ENCODE data around the gene ALOX5. TPM values are rescaled to one million over a fixed set of nuclear protein-coding genes. Genes with fewer than 3 reads are reported as not detected.

The ALOX5 gene
- total and polyA plus RNA-seq, 2 of the 4 experiments (the other 2 are of a cell fraction) = not detected

DNA sequence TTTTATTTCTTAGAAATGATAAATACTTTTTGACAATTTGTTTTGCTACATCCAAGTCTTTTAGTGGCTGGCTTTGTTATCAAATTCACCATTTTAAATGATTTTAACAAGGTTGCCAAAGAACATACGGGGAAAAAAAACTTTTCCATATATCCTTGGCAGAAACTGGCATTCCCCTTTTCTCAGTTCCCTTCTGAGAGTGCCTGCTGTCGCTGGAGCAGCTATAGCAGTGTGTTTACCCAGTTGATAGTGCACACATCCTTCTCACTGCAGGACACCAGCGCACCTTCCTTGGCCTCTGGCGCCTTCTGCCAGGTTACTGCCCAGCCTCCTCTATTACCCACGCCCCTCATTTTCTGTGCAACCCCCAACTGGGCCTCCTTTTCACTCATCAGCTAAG, 94.1 kb downstream of the ALOX5 start:
- DNase-seq (no peak), ATAC-seq (ENCODE audit: low read depth) (no peak)
- intact Hi-C loops (cut with micrococcal nuclease) = loop anchor here (5.0 to 10.0 kb wide), 4 partner anchors 231 to 557 kb away; partner anchors contain the start of genes WASHC2C and ZNF22
- no peak overlapping the region for H3K18ac ChIP-seq (ENCODE audit: low read depth, low read length)
- ChIA-PET POLR2A (ENCODE audit: unreplicated experiment) (no interaction called here), CTCF (no interaction called here)
- H3K4me3 ChIP-seq (ENCODE audit: insufficient read depth, low read depth, low read length) = no peak overlapping the region
- H2AFZ ChIP-seq (replicated peaks; ENCODE audit: low read length, poor library complexity) = no peak overlapping the region
- no peak overlapping the region for H2BK20ac ChIP-seq (ENCODE audit: low read depth, low read length)
- in situ Hi-C loops (cut with MboI; ENCODE audit: low sequenced_read_pairs) = loop anchor here (10.0 kb wide), 2 partner anchors 207 to 247 kb away; partner anchors contain the start of gene ZFAND4
- H3K56ac ChIP-seq (ENCODE audit: extremely low read depth, insufficient read depth, low read length) = no peak overlapping the region
- no peak overlapping the region for H3K4ac ChIP-seq (ENCODE audit: low read depth, low read length)
- H2AK9ac ChIP-seq (replicated peaks; ENCODE audit: low read depth, low read length, poor library complexity) = no peak overlapping the region
- H3K14ac ChIP-seq (replicated peaks; ENCODE audit: low read depth, low read length) = no peak overlapping the region
- no peak for TF ChIP-seq RCOR1 (IDR thresholded peaks at IDR 0.05; ENCODE audit: insufficient replicate concordance, low read length)
- no peak for TF ChIP-seq RFX5 (IDR thresholded peaks at IDR 0.05; ENCODE audit: low read depth, low read length)
- TF ChIP-seq CEBPB (IDR thresholded peaks at IDR 0.05; ENCODE audit: low read depth, low read length) = no peak
- no peak for TF ChIP-seq USF2 (IDR thresholded peaks at IDR 0.05; ENCODE audit: low read depth, low read length)
- TF ChIP-seq MAFK (IDR thresholded peaks at IDR 0.05; ENCODE audit: low read depth, low read length) = no peak
- no peak for TF ChIP-seq MAZ (IDR thresholded peaks at IDR 0.05; ENCODE audit: borderline replicate concordance, low read depth, low read length)
- no peak for TF ChIP-seq BHLHE40 (IDR thresholded peaks at IDR 0.05; ENCODE audit: low read depth, low read length)
- TF ChIP-seq, protein P1, sequence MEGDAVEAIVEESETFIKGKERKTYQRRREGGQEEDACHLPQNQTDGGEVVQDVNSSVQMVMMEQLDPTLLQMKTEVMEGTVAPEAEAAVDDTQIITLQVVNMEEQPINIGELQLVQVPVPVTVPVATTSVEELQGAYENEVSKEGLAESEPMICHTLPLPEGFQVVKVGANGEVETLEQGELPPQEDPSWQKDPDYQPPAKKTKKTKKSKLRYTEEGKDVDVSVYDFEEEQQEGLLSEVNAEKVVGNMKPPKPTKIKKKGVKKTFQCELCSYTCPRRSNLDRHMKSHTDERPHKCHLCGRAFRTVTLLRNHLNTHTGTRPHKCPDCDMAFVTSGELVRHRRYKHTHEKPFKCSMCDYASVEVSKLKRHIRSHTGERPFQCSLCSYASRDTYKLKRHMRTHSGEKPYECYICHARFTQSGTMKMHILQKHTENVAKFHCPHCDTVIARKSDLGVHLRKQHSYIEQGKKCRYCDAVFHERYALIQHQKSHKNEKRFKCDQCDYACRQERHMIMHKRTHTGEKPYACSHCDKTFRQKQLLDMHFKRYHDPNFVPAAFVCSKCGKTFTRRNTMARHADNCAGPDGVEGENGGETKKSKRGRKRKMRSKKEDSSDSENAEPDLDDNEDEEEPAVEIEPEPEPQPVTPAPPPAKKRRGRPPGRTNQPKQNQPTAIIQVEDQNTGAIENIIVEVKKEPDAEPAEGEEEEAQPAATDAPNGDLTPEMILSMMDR (conservative IDR thresholded peaks at IDR 0.05; ENCODE audit: low read depth, low read length) = no peak
- TF ChIP-seq ELK1 (IDR thresholded peaks at IDR 0.05; ENCODE audit: borderline replicate concordance, low read depth, low read length) = no peak
- TF ChIP-seq POLR2A (IDR thresholded peaks at IDR 0.05; ENCODE audit: low read depth, low read length) = no peak
- no peak for TF ChIP-seq FOS (IDR thresholded peaks at IDR 0.05; ENCODE audit: low read depth, low read length)
- TF ChIP-seq NFE2L2 (IDR thresholded peaks at IDR 0.05; ENCODE audit: low read depth, low read length) = no peak
- no peak for TF ChIP-seq MXI1 (IDR thresholded peaks at IDR 0.05; ENCODE audit: borderline replicate concordance, low read depth, low read length)
- no peak for TF ChIP-seq RAD21 (IDR thresholded peaks at IDR 0.05; ENCODE audit: low read length)
- no peak overlapping the region for H2BK5ac ChIP-seq (ENCODE audit: low read depth, low read length, poor library complexity, severe bottlenecking)
- no peak overlapping the region for H3K4me2 ChIP-seq (ENCODE audit: low read depth, low read length)
- dilution Hi-C loops (cut with HindIII; ENCODE audit: low sequenced_read_pairs, unreplicated experiment) = no loop called here
- H3K9me1 ChIP-seq (ENCODE audit: insufficient read depth, low read length) = peaks cover 8% of the 10 kb centered on the region
- H3K27me3 ChIP-seq (ENCODE audit: control insufficient read depth, insufficient read depth, low read length) = no peaks in the 10 kb centered on the region
- no peak overlapping the region for H2BK15ac ChIP-seq (ENCODE audit: low read depth, low read length)
- peaks cover 5% of the 10 kb centered on the region for H4K20me1 ChIP-seq (ENCODE audit: insufficient read depth, low read length)
- H4K91ac ChIP-seq (ENCODE audit: insufficient read depth, low read depth, low read length) = no peak overlapping the region
- WGBS, 2 experiments (ENCODE audit: extremely low coverage in 2 of 2, insufficient read length in 1 of 2) = 80% methylated on average over 2 of the region's 5 CpGs; no CpG with 5 or more reads in 1 of the 2 experiments
- H3K23ac ChIP-seq (ENCODE audit: low read depth, low read length) = no peak overlapping the region
- no peak overlapping the region for H3K9ac ChIP-seq (ENCODE audit: low read depth, low read length)
- H4K5ac ChIP-seq (ENCODE audit: low read depth, low read length) = no peak overlapping the region
- H3K27ac ChIP-seq (ENCODE audit: insufficient read depth, low read length) = no peak overlapping the region
- no peak overlapping the region for H4K8ac ChIP-seq (ENCODE audit: low read depth in 2 of 2, low read length in 2 of 2)
- H2BK120ac ChIP-seq (ENCODE audit: low read depth, low read length) = no peak overlapping the region
- H3K36me3 ChIP-seq (ENCODE audit: control insufficient read depth, insufficient read depth, low read length) = no peaks in the 10 kb centered on the region; the same call in 1 of the 2 replicates
- peaks cover 0 to 4% of the 10 kb centered on the region in 2 experiments; a peak in 2 of 4 replicates for H3K79me1 ChIP-seq (ENCODE audit: low read depth in 1 of 2, low read length in 2 of 2)
- peaks cover 2% of the 10 kb centered on the region; the same call in 1 of the 2 replicates for H3K4me1 ChIP-seq (ENCODE audit: control insufficient read depth, insufficient read depth, low read length)
- no peak overlapping the region for H2AK5ac ChIP-seq (ENCODE audit: low read depth, low read length)
- H3K9me3 ChIP-seq (ENCODE audit: control insufficient read depth, insufficient read depth, low read length) = no peaks in the 10 kb centered on the region
- BruUV-seq (replicated peaks) = no TSS peak

All from IMR-90 (cell line).